OCI-LY1 (cell line): Measurements from ENCODE around the gene THOC5.

Experiments used
- CTCF ChIP-seq: fragments of 200-600 bp; sonication (generic), shearing (Covaris generic); IDR thresholded peaks from 2 replicates; pipeline ENCODE4 v1.5.1; 2017; ENCODE audit warnings: mild to moderate bottlenecking, antibody characterized with exemption, low read length, moderate library complexity, mixed read lengths
- EZH2 ChIP-seq: fragments of 200-600 bp; sonication (generic), shearing (Covaris generic); IDR thresholded peaks from 2 replicates; pipeline ENCODE4 v1.8.0; 2017; ENCODE audit warnings: borderline replicate concordance, mixed run types, mild to moderate bottlenecking, antibody characterized with exemption, low read length, moderate library complexity, mixed read lengths

- TF ChIP-seq CTCF (no peak), EZH2 (no peak)
Observed at GRCh38 chr22:29567338-29567737, 13.8 kb upstream of the THOC5 start.
